A673 (cell line): ENCODE measurements around the gene ERI3.

Experiments used
- EZH2 ChIP-seq: fragments of 200-600 bp; sonication (generic); IDR thresholded peaks from 2 replicates; pipeline ENCODE4 v1.6.1; 2017; ENCODE audit warnings: borderline replicate concordance, low read depth, mild to moderate bottlenecking, mixed read lengths, antibody characterized with exemption, low read length; ENCODE audit not compliant: poor library complexity, severe bottlenecking
- TF ChIP-seq, protein P1 (sequence below): fragments of 300-800, 200-600 bp; sonication (generic); conservative IDR thresholded peaks from 2 replicates; pipeline ENCODE4 v1.5.1; 2017; ENCODE audit warnings: low read depth, mild to moderate bottlenecking, antibody characterized with exemption, low read length, moderate library complexity, mixed read lengths

- TF ChIP-seq, protein P1, sequence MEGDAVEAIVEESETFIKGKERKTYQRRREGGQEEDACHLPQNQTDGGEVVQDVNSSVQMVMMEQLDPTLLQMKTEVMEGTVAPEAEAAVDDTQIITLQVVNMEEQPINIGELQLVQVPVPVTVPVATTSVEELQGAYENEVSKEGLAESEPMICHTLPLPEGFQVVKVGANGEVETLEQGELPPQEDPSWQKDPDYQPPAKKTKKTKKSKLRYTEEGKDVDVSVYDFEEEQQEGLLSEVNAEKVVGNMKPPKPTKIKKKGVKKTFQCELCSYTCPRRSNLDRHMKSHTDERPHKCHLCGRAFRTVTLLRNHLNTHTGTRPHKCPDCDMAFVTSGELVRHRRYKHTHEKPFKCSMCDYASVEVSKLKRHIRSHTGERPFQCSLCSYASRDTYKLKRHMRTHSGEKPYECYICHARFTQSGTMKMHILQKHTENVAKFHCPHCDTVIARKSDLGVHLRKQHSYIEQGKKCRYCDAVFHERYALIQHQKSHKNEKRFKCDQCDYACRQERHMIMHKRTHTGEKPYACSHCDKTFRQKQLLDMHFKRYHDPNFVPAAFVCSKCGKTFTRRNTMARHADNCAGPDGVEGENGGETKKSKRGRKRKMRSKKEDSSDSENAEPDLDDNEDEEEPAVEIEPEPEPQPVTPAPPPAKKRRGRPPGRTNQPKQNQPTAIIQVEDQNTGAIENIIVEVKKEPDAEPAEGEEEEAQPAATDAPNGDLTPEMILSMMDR: no peak
- no peak for TF ChIP-seq EZH2
Observed at GRCh38 chr1:44313265-44313918, 41.7 kb downstream of the ERI3 start.
